Heart right ventricle (tissue), 16 donors: ENCODE data around the gene SYT12. TPM values are rescaled to one million over a fixed set of nuclear protein-coding genes. Genes with fewer than 3 reads are reported as not detected.

Experiments used
- ATAC-seq, 8 donors: fragments of 200-7000 bp; cut with Tn5 transposase; one replicate each; pipeline ENCODE4 v1.9.1; 2020; ENCODE audit warnings: mild to moderate bottlenecking in 8 of 8, moderate library complexity in 8 of 8, moderate number of reproducible peaks in 1 of 8
- DNase-seq, 2 donors: peaks; one replicate each; pipeline ENCODE4 v3.0.0-alpha.2; 2020
- H3K27ac ChIP-seq, 10 donors: fragments of 200-600 bp; sonication (generic) in 2 of 10; one replicate each; pipeline versions ENCODE4 v1.5.0 to v1.8.0; 2020 to 2022; ENCODE audit warnings: mild to moderate bottlenecking in 3 of 10
- H3K27me3 ChIP-seq, 7 donors: fragments of 200-600 bp; one replicate each; pipeline ENCODE4 v1.8.0; 2021 to 2022; ENCODE audit warnings: mild to moderate bottlenecking in 2 of 7
- H3K36me3 ChIP-seq, 9 donors: fragments of 200-600 bp; sonication (generic) in 1 of 9; one replicate each; pipeline versions ENCODE4 v1.5.0 to v1.8.0; 2020 to 2022; ENCODE audit warnings: mild to moderate bottlenecking in 2 of 9
- H3K4me1 ChIP-seq, 9 donors: fragments of 200-600 bp; sonication (generic) in 1 of 9; one replicate each; pipeline versions ENCODE4 v1.5.0 to v1.8.0; 2020 to 2022; ENCODE audit warnings: mild to moderate bottlenecking in 4 of 9
- H3K4me3 ChIP-seq, 10 donors: fragments of 200-600 bp; sonication (generic) in 2 of 10; one replicate each; pipeline versions ENCODE4 v1.5.0 to v1.8.0; 2020 to 2022; ENCODE audit warnings: mild to moderate bottlenecking in 7 of 10, moderate library complexity in 2 of 10
- H3K9me3 ChIP-seq, 11 donors: fragments of 200-600 bp in 10 of 11; sonication (generic) in 2 of 11; one replicate each; pipeline versions ENCODE4 v1.5.0 to v1.8.0; 2013 to 2022; ENCODE audit warnings: mild to moderate bottlenecking in 2 of 11, control low read depth in 1 of 11, moderate library complexity in 1 of 11
- WGBS, 2 donors: extraction: QIAGEN DNeasy Blood & Tissue Kit; methylation state at CpG; one replicate each; pipeline ENCODE4 v1.1.7; 2013; ENCODE audit warnings: inconsistent platforms in 1 of 2; 5-methylcytosine and 5-hydroxymethylcytosine counted together
- intact Hi-C, 10 donors: fragments of 100-400 bp; cut with DNase I; formaldehyde crosslinking; loops; one replicate each; pipeline versions ENCODE4 v1.11.1 to v1.14.2; 2022
- polyA plus RNA-seq, 2 donors: library from polyadenylated mRNA; stranded (reverse); fragments of 200-250 nt; gene quantifications; one replicate each; pipeline ENCODE4 v1.2.3, GENCODE V29; 2013
- total RNA-seq, 10 donors: library from RNA; stranded (reverse); fragmentation: NEBNext Ultra II Directional in 3 of 10; extraction: Animal tissue kit (Norgen Biotek cat#: 25700) in 3 of 10; gene quantifications; one replicate each; pipeline versions ENCODE4 v1.2.1 to v1.2.4, GENCODE V29; 2021 to 2023
- TF ChIP-seq, protein P1 (sequence below), 9 donors: fragments of 200-600 bp; sonication (generic) in 2 of 9; IDR thresholded peaks; one replicate each; pipeline versions ENCODE4 v1.5.0 to v1.8.0; 2021 to 2022; ENCODE audit warnings: antibody characterized with exemption in 9 of 9, mild to moderate bottlenecking in 5 of 9, moderate library complexity in 1 of 9
- donor health status: Arrhythmogenic right ventricular cardiomyopathy.
- donor health status: ischemic (EF 13 %, LVEDD 7.1; RV severe dilation, severe dysfunction).
- donor health status: healthy with polysubstance abuse.
- donor health status: DM: no; HTN: yes; CAD: no.
- donor health status: DM: no; HTN: no; CAD: no.
- donor health status: ischemic (EF 25% LVEDD 6.9; RV normal size, moderate dysfunction).
- donor health status: ischemic (EF 25% LVEDD 5.7; RV mildly dilated, moderate dysfunction).
- donor health status: healthy.
- donor health status: DM: yes; HTN: yes; CAD: no.
- donor health status: Ischemic cardiomyopathy.
- donor health status: ischemic (EF 35%, LVEDD 5.7; RV mildly dilated, moderate dysfunction).
- donor health status: nonischemic (EF 11% LVEDD 7.7; RV severe dilation, severe dysfunction).
- donor health status: DM: yes; HTN: yes; CAD: no.
- donor health status: PGD.
- donor health status: ischemic (EF 29% LVEDD 5.4; RV normal size, mild dysfunction).
- donor health status: nonischemic (EF 23%, LVEDD 6.1; RV moderate dilation, normal function).

SYT12 gene
- total and polyA plus RNA-seq, 12 donors = 0.12 to 0.78 (median 0.28) TPM; not detected in 2

DNA sequence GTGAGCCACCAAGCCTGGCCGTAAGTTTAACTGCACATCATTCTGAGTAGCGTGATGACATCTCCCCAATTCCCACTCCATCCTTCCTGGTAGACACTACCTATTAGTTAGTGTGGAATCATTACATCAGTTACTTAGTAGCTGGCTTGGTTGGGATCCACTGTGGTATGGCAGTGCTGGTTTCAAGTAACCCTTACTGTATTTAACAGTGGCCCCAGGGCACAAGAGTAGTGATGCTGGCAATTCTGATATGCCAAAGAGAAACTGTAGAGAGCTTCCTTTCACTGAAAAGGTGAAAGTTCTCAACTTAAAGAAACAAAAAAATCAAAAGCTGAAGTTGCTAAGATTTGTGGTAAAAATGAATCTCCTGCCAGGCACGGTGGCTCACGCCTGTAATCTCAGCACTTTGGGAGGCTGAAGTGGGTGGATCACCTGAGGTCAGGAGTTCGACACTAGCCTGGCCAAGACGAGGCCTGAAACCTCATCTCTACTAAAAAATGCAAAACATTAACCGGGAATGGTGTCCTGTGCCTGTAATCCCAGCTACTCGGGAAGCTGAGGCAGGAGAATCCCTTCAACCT, 60.9 kb downstream of the SYT12 start:
- TF ChIP-seq, protein P1, sequence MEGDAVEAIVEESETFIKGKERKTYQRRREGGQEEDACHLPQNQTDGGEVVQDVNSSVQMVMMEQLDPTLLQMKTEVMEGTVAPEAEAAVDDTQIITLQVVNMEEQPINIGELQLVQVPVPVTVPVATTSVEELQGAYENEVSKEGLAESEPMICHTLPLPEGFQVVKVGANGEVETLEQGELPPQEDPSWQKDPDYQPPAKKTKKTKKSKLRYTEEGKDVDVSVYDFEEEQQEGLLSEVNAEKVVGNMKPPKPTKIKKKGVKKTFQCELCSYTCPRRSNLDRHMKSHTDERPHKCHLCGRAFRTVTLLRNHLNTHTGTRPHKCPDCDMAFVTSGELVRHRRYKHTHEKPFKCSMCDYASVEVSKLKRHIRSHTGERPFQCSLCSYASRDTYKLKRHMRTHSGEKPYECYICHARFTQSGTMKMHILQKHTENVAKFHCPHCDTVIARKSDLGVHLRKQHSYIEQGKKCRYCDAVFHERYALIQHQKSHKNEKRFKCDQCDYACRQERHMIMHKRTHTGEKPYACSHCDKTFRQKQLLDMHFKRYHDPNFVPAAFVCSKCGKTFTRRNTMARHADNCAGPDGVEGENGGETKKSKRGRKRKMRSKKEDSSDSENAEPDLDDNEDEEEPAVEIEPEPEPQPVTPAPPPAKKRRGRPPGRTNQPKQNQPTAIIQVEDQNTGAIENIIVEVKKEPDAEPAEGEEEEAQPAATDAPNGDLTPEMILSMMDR (IDR thresholded peaks at IDR 0.05) = no peak
- intact Hi-C loops = loop anchor here in 8 of 10 donors (5.0 to 10.0 kb wide), 5 partner anchors 81 to 298 kb away; no protein-coding TSS in a partner anchor
- H3K27me3 ChIP-seq = peaks cover 0 to 6% (median 0%) of the 10 kb centered on the region in 7 donors
- 90 to 95% methylated on average over 8 of the region's 8 CpGs for WGBS, 2 donors
- no peaks in the 10 kb centered on the region for H3K36me3 ChIP-seq
- DNase-seq = no peak
- no peak overlapping the region for H3K4me3 ChIP-seq
- no peaks in the 10 kb centered on the region for H3K9me3 ChIP-seq
- peaks cover 6 to 13% (median 12%) of the 10 kb centered on the region in 9 donors for H3K4me1 ChIP-seq
- H3K27ac ChIP-seq = no peak overlapping the region
- ATAC-seq = no peak

DNA sequence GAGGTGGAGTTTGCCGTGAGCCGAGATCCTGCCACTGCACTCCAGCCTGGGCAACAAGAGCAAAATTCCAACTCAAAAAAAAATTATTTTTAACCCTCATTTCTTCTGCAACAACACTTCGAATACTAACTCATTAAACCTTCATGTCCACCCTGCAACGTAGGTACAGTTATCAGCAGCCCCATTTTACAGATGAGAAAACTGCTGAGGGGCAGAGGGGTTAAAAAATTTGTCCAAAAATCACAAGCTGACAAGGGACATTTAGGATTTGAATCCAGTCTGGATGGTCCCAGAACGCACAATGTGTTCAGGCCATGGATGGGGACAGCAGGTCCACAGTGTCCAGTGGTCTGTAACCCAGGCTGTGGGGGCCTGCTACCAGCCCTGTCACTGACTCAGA, 62.7 kb downstream of the SYT12 start:
- peaks cover 0 to 6% (median 0%) of the 10 kb centered on the region in 7 donors for H3K27me3 ChIP-seq
- H3K4me1 ChIP-seq = peaks cover 6 to 13% (median 12%) of the 10 kb centered on the region in 9 donors
- DNase-seq = no peak
- TF ChIP-seq, protein P1 (IDR thresholded peaks at IDR 0.05) = no peak
- no peaks in the 10 kb centered on the region for H3K9me3 ChIP-seq
- no peak overlapping the region for H3K4me3 ChIP-seq
- no peaks in the 10 kb centered on the region for H3K36me3 ChIP-seq
- H3K27ac ChIP-seq = no peak overlapping the region
- intact Hi-C loops = loop anchor here in 5 of 10 donors (10.0 kb wide), 2 partner anchors 79 to 229 kb away; no protein-coding TSS in a partner anchor
- 95% methylated on average over 5 of the region's 5 CpGs for WGBS, 2 donors
- ATAC-seq = no peak

DNA sequence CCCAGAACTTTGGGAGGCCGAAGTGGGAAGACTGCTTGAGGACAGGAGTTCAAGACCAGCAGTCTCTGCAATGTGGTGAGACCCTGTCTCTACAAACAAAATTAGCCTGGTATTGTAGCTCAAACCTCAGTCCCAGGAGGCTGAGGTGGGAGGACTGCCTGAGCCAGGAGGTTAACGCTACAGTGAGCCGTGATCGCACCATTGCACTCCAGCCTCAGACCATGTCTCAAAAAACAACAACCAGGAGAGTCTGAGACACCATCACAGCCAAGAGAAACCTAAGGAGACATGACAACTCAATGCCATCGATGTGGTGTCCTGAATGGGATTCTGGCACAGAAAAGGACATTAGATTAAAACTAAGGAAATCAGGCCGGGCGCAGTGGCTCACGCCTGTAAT, 67.8 kb downstream of the SYT12 start:
- WGBS, 2 donors = 93 to 95% methylated on average over 8 of the region's 8 CpGs
- no peak overlapping the region for H3K4me3 ChIP-seq
- H3K36me3 ChIP-seq = no peaks in the 10 kb centered on the region
- no peaks in the 10 kb centered on the region for H3K9me3 ChIP-seq
- intact Hi-C loops = no loop called here
- TF ChIP-seq, protein P1 (IDR thresholded peaks at IDR 0.05) = no peak
- DNase-seq (no peak), ATAC-seq (no peak)
- no peaks in the 10 kb centered on the region for H3K4me1 ChIP-seq
- no peaks in the 10 kb centered on the region for H3K27me3 ChIP-seq
- no peak overlapping the region for H3K27ac ChIP-seq

DNA sequence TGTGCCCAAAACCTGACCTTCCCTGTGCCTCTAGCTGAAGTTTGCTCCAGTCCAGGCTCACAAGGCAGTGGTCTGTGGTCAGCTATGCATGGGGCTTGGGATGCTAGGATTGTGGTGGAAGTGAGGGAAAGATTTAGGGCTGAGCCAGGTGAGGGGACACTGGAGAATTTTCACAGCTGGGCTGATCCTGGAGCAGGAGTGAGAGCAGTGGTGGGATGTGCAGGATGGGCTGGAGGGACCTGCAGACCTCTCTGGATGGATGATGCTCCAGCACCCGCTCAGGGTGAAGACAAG, 72.2 kb downstream of the SYT12 start:
- 76 to 94% methylated on average over 1 of the region's 1 CpG for WGBS, 2 donors
- H3K9me3 ChIP-seq = no peaks in the 10 kb centered on the region
- H3K4me1 ChIP-seq = peaks cover 0 to 3% (median 0%) of the 10 kb centered on the region in 9 donors
- ATAC-seq = no peak
- H3K4me3 ChIP-seq = no peak overlapping the region
- H3K36me3 ChIP-seq = no peaks in the 10 kb centered on the region
- no peak overlapping the region for H3K27ac ChIP-seq
- DNase-seq = no peak
- intact Hi-C loops = no loop called here
- no peaks in the 10 kb centered on the region for H3K27me3 ChIP-seq
- TF ChIP-seq, protein P1 (IDR thresholded peaks at IDR 0.05) = no peak
